ENCODE results near the gene CAV2. TPM values are rescaled to one million over a fixed set of nuclear protein-coding genes. Genes with fewer than 3 reads are reported as not detected.
A peak's percentile ranks its signal among the peaks of the same experiment; 100 is the strongest.

The CAV2 gene
- total RNA-seq, 4 donors from 2014 or later = 86.4 to 172 (median 132) TPM

GRCh38 chr7:116493449-116493848 is 6.1 kb upstream of the CAV2 start:
- WGBS, 2 donors = 37 to 45% methylated on average over 1 of the region's 1 CpG
- Histone ChIP-seq H3K9me3 (no peaks in the 10 kb centered on the region), H3K27me3 (no peaks in the 10 kb centered on the region), H3K4me3 (no peak overlapping the region), H3K36me3 (no peaks in the 10 kb centered on the region), H3K27ac (peak overlapping the region in 3 of 4 donors; percentile 27 to 78 (median 55)), H3K4me1 (peaks cover 2 to 43% (median 9%) of the 10 kb centered on the region in 4 donors)
- no peak for TF ChIP-seq EP300 (IDR thresholded peaks at IDR 0.05)
- no peak for TF ChIP-seq POLR2A (IDR thresholded peaks at IDR 0.05)
- no peak for TF ChIP-seq CTCF (IDR thresholded peaks at IDR 0.05)
- DNase-seq (ENCODE audit: low spot score in 2 of 2) = no peak

GRCh38 chr7:116494472-116494871 is 5.1 kb upstream of the CAV2 start:
- WGBS, 2 donors = 92 to 95% methylated on average over 2 of the region's 2 CpGs
- no peak for TF ChIP-seq POLR2A (IDR thresholded peaks at IDR 0.05)
- TF ChIP-seq CTCF (IDR thresholded peaks at IDR 0.05) = no peak
- no peak for TF ChIP-seq EP300 (IDR thresholded peaks at IDR 0.05)
- no peak overlapping the region for H3K27ac ChIP-seq

GRCh38 chr7:116495736-116496135 is 3.8 kb upstream of the CAV2 start:
- Histone ChIP-seq H3K27me3 (no peaks in the 10 kb centered on the region), H3K4me3 (no peak overlapping the region), H3K36me3 (no peaks in the 10 kb centered on the region), H3K4me1 (peaks cover 2 to 31% (median 9%) of the 10 kb centered on the region in 4 donors), H3K9me3 (no peaks in the 10 kb centered on the region), H3K27ac (peak overlapping the region in 1 of 4 donors; percentile 45)
- WGBS, 2 donors = 88 to 100% methylated on average over 1 of the region's 1 CpG
- TF ChIP-seq POLR2A (IDR thresholded peaks at IDR 0.05) (no peak), CTCF (IDR thresholded peaks at IDR 0.05) (no peak)
- no peak for DNase-seq (ENCODE audit: low spot score in 2 of 2)

More at GRCh38 chr7:116494472-116494871, 5.1 kb upstream of the CAV2 start:
- Histone ChIP-seq H3K4me3 (no peak overlapping the region), H3K4me1 (peaks cover 2 to 36% (median 9%) of the 10 kb centered on the region in 4 donors), H3K27me3 (no peaks in the 10 kb centered on the region), H3K36me3 (no peaks in the 10 kb centered on the region), H3K9me3 (no peaks in the 10 kb centered on the region)
- DNase-seq (ENCODE audit: low spot score in 2 of 2) = no peak

- Histone ChIP-seq H3K36me3 (no peaks in the 10 kb centered on the region), H3K4me3 (no peak overlapping the region), H3K4me1 (peaks cover 2 to 35% (median 9%) of the 10 kb centered on the region in 4 donors), H3K27me3 (no peaks in the 10 kb centered on the region), H3K27ac (no peak overlapping the region), H3K9me3 (no peaks in the 10 kb centered on the region)
- WGBS, 2 donors = 92 to 98% methylated on average over 6 of the region's 6 CpGs
- TF ChIP-seq POLR2A (IDR thresholded peaks at IDR 0.05) (no peak), CTCF (IDR thresholded peaks at IDR 0.05) (no peak)
- no peak for DNase-seq (ENCODE audit: low spot score in 2 of 2)
Observed at GRCh38 chr7:116496653-116497052, 2.9 kb upstream of the CAV2 start.

- peaks cover 0 to 27% (median 7%) of the 10 kb centered on the region in 4 donors for H3K4me1 ChIP-seq
Observed at GRCh38 chr7:116497708-116498107, 1.8 kb upstream of the CAV2 start.

More at GRCh38 chr7:116497708-116498107, 1.8 kb upstream of the CAV2 start:
- Histone ChIP-seq H3K27ac (peak overlapping the region in 1 of 4 donors; percentile 38), H3K4me3 (no peak overlapping the region), H3K36me3 (no peaks in the 10 kb centered on the region), H3K9me3 (no peaks in the 10 kb centered on the region), H3K27me3 (no peaks in the 10 kb centered on the region)
- no peak for TF ChIP-seq EP300 (IDR thresholded peaks at IDR 0.05)
- no peak for TF ChIP-seq CTCF (IDR thresholded peaks at IDR 0.05)
- TF ChIP-seq POLR2A (IDR thresholded peaks at IDR 0.05) = no peak
- 56 to 76% methylated on average over 1 of the region's 1 CpG for WGBS, 2 donors
- no peak for DNase-seq (ENCODE audit: low spot score in 2 of 2)
